HG02759 (cell line): ENCODE results near the gene RHOB.
"Not testable (repeated sequence)": the region's sequence is repeated elsewhere in the genome, so short reads cannot be mapped to it uniquely, and the experiment has no call there.

Experiments
- ATAC-seq: cut with Tn5 transposase; IDR thresholded peaks from one replicate; pipeline ENCODE4 v1.9.1; 2021; ENCODE audit warnings: mild to moderate bottlenecking, moderate library complexity; ENCODE audit not compliant: unreplicated experiment

The RHOB gene

DNA sequence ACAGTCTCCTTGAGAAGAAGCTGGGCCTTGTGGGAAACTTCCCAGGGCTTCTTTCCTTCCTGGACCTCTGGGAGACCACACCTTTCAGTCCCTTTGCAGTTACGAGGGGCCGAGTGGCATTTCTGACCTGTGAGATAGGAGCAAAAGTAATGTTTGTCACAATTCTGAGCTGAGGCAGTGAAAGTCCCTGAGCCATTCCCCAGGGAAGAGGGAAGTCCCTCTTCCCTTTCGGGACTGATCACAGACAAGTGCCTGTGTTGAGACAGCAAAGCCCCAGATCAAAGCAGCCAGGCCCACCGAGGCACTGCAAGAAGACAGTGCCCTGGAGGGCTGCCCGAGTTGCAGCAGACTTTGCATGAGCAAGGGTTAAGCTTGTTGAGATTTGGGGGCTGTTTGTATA lies 41.9 kb downstream of the RHOB start:
- ATAC-seq = no peak

DNA sequence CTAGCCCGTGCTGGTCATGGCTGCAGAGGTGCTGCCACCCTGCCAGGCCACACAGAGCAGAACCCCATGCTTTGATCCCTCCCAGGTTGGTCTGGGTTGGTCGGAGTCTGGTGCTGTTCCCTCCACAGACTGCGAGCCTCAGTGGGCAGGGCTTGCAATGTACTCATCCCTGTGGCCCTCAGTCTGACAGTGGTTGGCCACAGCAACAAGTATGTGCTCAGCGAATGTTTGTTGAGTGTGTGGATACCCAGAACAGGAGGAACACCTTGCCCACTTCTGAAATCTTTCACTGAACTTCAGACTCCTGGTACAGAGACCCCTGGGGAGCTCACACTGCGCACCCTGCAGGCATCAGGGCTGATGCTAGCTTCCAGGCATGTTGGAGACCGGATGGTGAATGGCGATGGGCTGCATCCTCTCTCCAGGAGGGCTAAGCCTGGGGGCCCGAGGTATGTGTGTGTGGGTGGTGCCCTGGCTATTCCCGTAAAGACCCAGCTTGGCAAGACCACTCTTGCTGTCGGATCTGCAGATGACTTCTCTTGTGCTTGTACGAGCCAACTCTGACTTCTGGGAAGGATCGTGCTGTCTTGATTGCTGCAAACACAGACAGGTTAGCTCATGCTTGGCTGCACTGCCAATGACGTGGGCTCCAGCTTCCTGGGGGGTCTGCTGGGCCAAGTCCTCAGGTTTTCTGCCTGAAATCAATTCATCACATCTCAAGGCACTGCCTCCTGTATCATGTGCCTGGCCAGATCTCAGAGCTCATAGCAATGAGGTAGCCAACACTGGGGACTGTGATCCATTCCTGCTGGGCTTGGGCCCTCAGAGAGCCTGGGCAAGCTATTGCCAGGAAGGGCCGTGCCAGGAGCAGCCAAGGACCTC lies 43.7 kb downstream of the RHOB start:
- no peak for ATAC-seq

DNA sequence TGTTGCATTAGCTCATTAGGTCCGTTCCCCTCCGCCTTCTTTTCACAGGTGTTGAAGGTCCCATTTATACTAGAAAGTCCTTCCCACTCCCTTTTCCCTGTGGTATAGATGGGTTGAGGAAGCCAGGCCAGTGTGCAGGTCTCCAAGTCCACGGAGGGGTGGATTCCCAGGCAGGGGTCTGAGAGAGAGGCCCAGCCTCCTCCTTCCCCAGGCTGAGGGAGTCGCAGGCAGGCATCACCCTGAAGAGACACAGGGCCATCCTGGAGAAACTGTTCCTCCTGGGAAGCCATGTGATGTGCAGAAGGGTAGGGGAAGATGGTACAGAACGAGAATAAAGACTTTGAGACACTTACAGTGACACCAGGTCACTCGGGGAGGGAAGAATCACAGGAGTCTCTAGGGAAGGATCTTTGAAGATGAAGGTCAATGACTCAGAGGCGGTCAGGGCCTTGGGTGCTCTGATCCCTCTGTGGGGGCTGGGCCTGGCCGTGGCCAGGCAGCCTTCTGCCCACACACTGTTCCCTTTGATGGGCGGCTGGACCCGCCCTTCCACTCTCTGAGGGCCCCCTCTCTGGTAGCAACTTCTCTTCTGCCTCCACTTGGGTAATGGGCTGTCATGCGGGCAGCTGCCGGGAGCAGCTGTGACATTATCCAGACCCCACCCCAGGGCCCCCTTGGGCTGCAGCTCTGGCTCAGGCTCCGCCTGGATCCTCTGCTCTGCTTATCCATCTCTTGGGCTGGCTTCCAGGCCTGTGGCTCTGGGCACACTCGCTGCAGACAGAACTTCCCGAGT lies 45.1 kb downstream of the RHOB start:
- no peak for ATAC-seq

DNA sequence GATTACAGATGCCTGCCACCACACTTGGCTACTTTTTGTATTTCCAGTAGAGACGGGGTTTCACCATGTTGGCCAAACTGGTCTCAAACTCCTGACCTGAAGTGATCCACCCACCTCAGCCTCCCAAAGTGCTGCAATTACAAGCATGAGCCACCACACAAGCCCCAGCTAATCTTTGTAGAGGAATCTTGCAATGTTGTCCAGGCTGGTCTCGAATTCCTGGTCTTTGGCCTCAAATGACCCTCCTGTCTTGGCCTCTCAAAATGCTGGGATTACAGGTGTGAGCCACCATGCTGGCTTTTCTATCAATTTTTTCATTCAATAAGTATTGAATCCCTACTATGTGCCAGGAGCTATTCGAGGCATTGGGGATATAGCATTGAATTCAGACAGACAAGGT lies 46.2 kb downstream of the RHOB start:
- not testable (repeated sequence) for ATAC-seq

DNA sequence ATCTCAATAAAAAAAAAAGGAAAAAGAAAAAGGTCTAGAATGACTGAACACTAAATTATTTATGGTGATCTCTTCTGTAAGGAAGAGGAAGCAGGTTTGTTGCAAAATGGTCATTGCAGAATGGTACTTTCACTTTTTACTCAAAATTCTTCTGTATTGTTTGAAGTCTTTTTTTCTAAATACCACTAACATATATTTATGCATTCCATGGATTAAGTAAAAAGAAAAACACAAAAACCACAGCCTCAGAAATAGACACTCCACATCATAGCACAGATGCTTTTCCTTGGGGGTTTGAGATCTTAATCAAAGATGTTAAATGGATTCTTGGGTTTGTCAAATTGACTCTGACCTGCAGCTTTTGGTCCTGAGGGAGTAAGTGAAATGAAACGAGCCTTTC lies 47.4 kb downstream of the RHOB start:
- ATAC-seq = no peak

DNA sequence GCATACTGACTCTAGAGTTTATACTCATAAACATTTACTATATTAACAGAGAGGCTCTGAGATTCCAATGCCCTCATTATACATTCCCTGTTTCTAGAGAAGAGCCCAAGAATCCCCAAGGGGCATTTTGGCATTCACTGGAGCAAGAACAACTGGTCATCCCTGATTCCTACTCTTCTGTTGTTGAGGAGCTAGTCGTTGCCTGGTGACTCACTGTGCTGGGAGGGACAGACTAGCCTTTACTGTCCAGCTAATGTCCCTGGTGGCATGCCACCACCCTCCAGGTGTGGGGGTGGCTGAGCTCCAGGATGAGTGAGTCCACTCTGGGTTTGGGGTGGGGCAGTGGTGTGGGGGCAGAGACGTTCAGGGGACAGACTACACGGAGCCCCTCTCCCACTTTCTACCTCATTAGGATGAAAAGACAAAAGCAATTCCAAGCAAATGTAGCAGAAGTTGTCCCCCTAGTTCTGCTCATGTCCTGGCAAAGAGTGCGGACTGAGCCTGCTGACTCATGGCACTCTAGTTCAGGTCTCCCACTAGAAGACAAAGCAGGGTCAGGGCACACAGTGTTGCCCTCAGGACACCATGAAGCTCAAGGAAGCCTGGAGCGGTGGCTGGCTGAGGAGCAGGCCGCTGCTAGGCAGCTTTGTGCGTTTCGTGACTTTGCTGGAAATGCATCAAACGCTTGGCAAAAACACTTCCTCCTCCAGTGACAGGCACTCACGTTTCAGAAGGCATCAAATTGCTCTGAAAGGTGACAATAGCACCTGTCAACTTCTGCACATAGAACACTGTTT lies 49.4 kb downstream of the RHOB start:
- ATAC-seq = no peak

DNA sequence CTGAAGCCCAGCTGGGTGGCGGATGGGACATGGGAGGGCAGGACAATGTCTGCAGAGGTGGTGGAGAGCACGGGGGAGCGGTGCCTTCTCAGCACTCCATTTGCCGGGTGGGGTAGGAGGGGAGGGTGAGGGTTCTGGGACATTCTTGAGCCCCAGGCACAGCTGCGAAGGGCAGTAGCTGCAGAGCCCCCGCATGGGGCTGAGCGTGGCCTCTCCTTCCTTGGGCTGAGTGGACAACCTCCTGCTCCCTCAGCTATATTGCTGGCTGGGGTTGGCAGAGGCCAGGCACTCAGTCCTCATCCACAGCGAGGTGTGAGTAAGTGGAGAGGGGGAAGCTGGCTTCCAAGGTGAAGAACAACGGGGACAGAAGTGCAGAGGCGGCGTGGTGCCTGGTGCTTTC lies 50.1 kb downstream of the RHOB start:
- ATAC-seq = no peak
